ENCODE measurements around the gene RAD51B.

RAD51B gene

GRCh38 chr14:68674538-68675232 lies 855.1 kb downstream of the RAD51B start:
- in situ Hi-C loops (cut with MboI; ENCODE audit: low pct_unique_long_range_greater_than_20kb, low sequenced_read_pairs), result no loop called here
- no peak for DNase-seq

GRCh38 chr14:68675233-68675577 lies 855.6 kb downstream of the RAD51B start:
- in situ Hi-C loops (cut with MboI; ENCODE audit: low pct_unique_long_range_greater_than_20kb, low sequenced_read_pairs), result no loop called here
- no peak for DNase-seq

GRCh38 chr14:68676511-68676943 lies 856.9 kb downstream of the RAD51B start:
- no peak for DNase-seq
- in situ Hi-C loops (cut with MboI; ENCODE audit: low pct_unique_long_range_greater_than_20kb, low sequenced_read_pairs), result no loop called here

- in situ Hi-C loops (cut with MboI; ENCODE audit: low pct_unique_long_range_greater_than_20kb, low sequenced_read_pairs), result no loop called here
- no peak for DNase-seq
Measured at GRCh38 chr14:68677476-68677875, 857.9 kb downstream of the RAD51B start.

- in situ Hi-C loops (cut with MboI; ENCODE audit: low pct_unique_long_range_greater_than_20kb, low sequenced_read_pairs), result no loop called here
- no peak for DNase-seq
Measured at GRCh38 chr14:68677901-68678300, 858.3 kb downstream of the RAD51B start.

GRCh38 chr14:68678471-68678870 lies 858.9 kb downstream of the RAD51B start:
- in situ Hi-C loops (cut with MboI; ENCODE audit: low pct_unique_long_range_greater_than_20kb, low sequenced_read_pairs), result no loop called here
- no peak for DNase-seq

- no peak for DNase-seq
- in situ Hi-C loops (cut with MboI; ENCODE audit: low pct_unique_long_range_greater_than_20kb, low sequenced_read_pairs), result no loop called here
Measured at GRCh38 chr14:68679301-68679700, 859.7 kb downstream of the RAD51B start.

GRCh38 chr14:68679746-68680467 lies 860.3 kb downstream of the RAD51B start:
- DNase-seq, result no peak
- in situ Hi-C loops (cut with MboI; ENCODE audit: low pct_unique_long_range_greater_than_20kb, low sequenced_read_pairs), result no loop called here

GRCh38 chr14:68680541-68681051 lies 861.0 kb downstream of the RAD51B start:
- in situ Hi-C loops (cut with MboI; ENCODE audit: low pct_unique_long_range_greater_than_20kb, low sequenced_read_pairs), result no loop called here

GRCh38 chr14:68681256-68682011 lies 861.9 kb downstream of the RAD51B start:
- in situ Hi-C loops (cut with MboI; ENCODE audit: low pct_unique_long_range_greater_than_20kb, low sequenced_read_pairs), result no loop called here
- no peak for DNase-seq

More at GRCh38 chr14:68680541-68681051, 861.0 kb downstream of the RAD51B start:
- DNase-seq, result no peak

GRCh38 chr14:68682166-68683103 lies 862.9 kb downstream of the RAD51B start:
- DNase-seq, result peak; percentile 98
- in situ Hi-C loops (cut with MboI; ENCODE audit: low pct_unique_long_range_greater_than_20kb, low sequenced_read_pairs), result no loop called here

GRCh38 chr14:68683326-68683725 lies 863.7 kb downstream of the RAD51B start:
- in situ Hi-C loops (cut with MboI; ENCODE audit: low pct_unique_long_range_greater_than_20kb, low sequenced_read_pairs), result no loop called here
- DNase-seq, result no peak

GRCh38 chr14:68684466-68685418 lies 865.2 kb downstream of the RAD51B start:
- DNase-seq, result no peak
- in situ Hi-C loops (cut with MboI; ENCODE audit: low pct_unique_long_range_greater_than_20kb, low sequenced_read_pairs), result no loop called here

- peak; percentile 69 for DNase-seq
- in situ Hi-C loops (cut with MboI; ENCODE audit: low pct_unique_long_range_greater_than_20kb, low sequenced_read_pairs), result no loop called here
Measured at GRCh38 chr14:68685419-68686204, 866.0 kb downstream of the RAD51B start.

- DNase-seq, result no peak
- in situ Hi-C loops (cut with MboI; ENCODE audit: low pct_unique_long_range_greater_than_20kb, low sequenced_read_pairs), result no loop called here
Measured at GRCh38 chr14:68686205-68686465, 866.6 kb downstream of the RAD51B start.

GRCh38 chr14:68686724-68687123 lies 867.1 kb downstream of the RAD51B start:
- in situ Hi-C loops (cut with MboI; ENCODE audit: low pct_unique_long_range_greater_than_20kb, low sequenced_read_pairs), result no loop called here

GRCh38 chr14:68687746-68688145 lies 868.2 kb downstream of the RAD51B start:
- DNase-seq, result no peak
- in situ Hi-C loops (cut with MboI; ENCODE audit: low pct_unique_long_range_greater_than_20kb, low sequenced_read_pairs), result no loop called here

More at GRCh38 chr14:68686724-68687123, 867.1 kb downstream of the RAD51B start:
- DNase-seq, result no peak
